DMS79 (cell line): Measurements from ENCODE around the gene PEG3.

Experiments used
- DNase-seq: peaks from one replicate; lab custom pipeline; 2025; lab: John Stamatoyannopoulos, UW

The PEG3 gene

GRCh38 chr19:56838909-56839651 lies 1.4 kb downstream of the PEG3 start:
- no peak for DNase-seq

GRCh38 chr19:56838024-56838908 lies 2.3 kb downstream of the PEG3 start:
- no peak for DNase-seq

GRCh38 chr19:56837492-56838023 lies 3.0 kb downstream of the PEG3 start:
- no peak for DNase-seq

- no peak for DNase-seq
Observed at GRCh38 chr19:56837004-56837403, 3.5 kb downstream of the PEG3 start.

- DNase-seq = no peak
Observed at GRCh38 chr19:56836059-56836458, 4.5 kb downstream of the PEG3 start.

GRCh38 chr19:56835401-56835800 lies 5.1 kb downstream of the PEG3 start:
- no peak for DNase-seq

- no peak for DNase-seq
Observed at GRCh38 chr19:56834564-56835375, 5.8 kb downstream of the PEG3 start.

GRCh38 chr19:56832352-56832928 lies 8.1 kb downstream of the PEG3 start:
- DNase-seq = no peak

- no peak for DNase-seq
Observed at GRCh38 chr19:56831255-56831654, 9.3 kb downstream of the PEG3 start.

- no peak for DNase-seq
Observed at GRCh38 chr19:56829596-56829995, 10.9 kb downstream of the PEG3 start.

- DNase-seq = no peak
Observed at GRCh38 chr19:56827708-56828107, 12.8 kb downstream of the PEG3 start.

GRCh38 chr19:56823956-56824355 lies 16.6 kb downstream of the PEG3 start:
- no peak for DNase-seq

GRCh38 chr19:56823417-56823816 lies 17.1 kb downstream of the PEG3 start:
- no peak for DNase-seq

GRCh38 chr19:56822755-56823154 lies 17.8 kb downstream of the PEG3 start:
- no peak for DNase-seq

GRCh38 chr19:56821675-56822074 lies 18.9 kb downstream of the PEG3 start:
- no peak for DNase-seq

- no peak for DNase-seq
Observed at GRCh38 chr19:56821209-56821608, 19.3 kb downstream of the PEG3 start.

- no peak for DNase-seq
Observed at GRCh38 chr19:56819166-56819565, 21.4 kb downstream of the PEG3 start.

GRCh38 chr19:56814656-56815055 lies 25.9 kb downstream of the PEG3 start:
- DNase-seq = no peak

- DNase-seq = no peak
Observed at GRCh38 chr19:56813531-56813930, 27.0 kb downstream of the PEG3 start.

- DNase-seq = no peak
Observed at GRCh38 chr19:56811480-56811879, 29.0 kb downstream of the PEG3 start.

GRCh38 chr19:56810260-56810659 lies 30.3 kb downstream of the PEG3 start:
- DNase-seq = no peak
